ENCODE measurements around the gene SH3TC1.

SH3TC1 gene

GRCh38 chr4:8211251-8211650 lies 12.2 kb downstream of the SH3TC1 start:
- no peak for DNase-seq (ENCODE audit: low read depth, low spot score)
- ChIA-PET POLR2A (no interaction called here), CTCF (no interaction called here)
- no peak overlapping the region for H3K4me3 ChIP-seq (ENCODE audit: low read depth, low read length)
- TF ChIP-seq CTCF (IDR thresholded peaks at IDR 0.05; ENCODE audit: insufficient read depth, low read length, missing control alignments): no peak

GRCh38 chr4:8211737-8212581 lies 12.9 kb downstream of the SH3TC1 start:
- ChIA-PET CTCF (interaction anchor here (0.9 to 1.4 kb wide), 2 partner anchors 18 to 36 kb away, joined by 3 to 4 read pairs; no protein-coding TSS in a partner anchor), POLR2A (no interaction called here)
- TF ChIP-seq CTCF (IDR thresholded peaks at IDR 0.05; ENCODE audit: insufficient read depth, low read length, missing control alignments): no peak
- H3K4me3 ChIP-seq (ENCODE audit: low read depth, low read length): no peak overlapping the region
- no peak for DNase-seq (ENCODE audit: low read depth, low spot score)

GRCh38 chr4:8212622-8213021 lies 13.5 kb downstream of the SH3TC1 start:
- POLR2A ChIA-PET: no interaction called here
- H3K4me3 ChIP-seq (ENCODE audit: low read depth, low read length): no peak overlapping the region
- no peak for DNase-seq (ENCODE audit: low read depth, low spot score)
- TF ChIP-seq CTCF (IDR thresholded peaks at IDR 0.05; ENCODE audit: insufficient read depth, low read length, missing control alignments): no peak
- CTCF ChIA-PET: interaction anchor here (0.9 to 1.4 kb wide), 2 partner anchors 19 to 36 kb away, joined by 3 to 4 read pairs; no protein-coding TSS in a partner anchor

GRCh38 chr4:8213121-8213520 lies 14.0 kb downstream of the SH3TC1 start:
- POLR2A ChIA-PET: no interaction called here
- DNase-seq (ENCODE audit: low read depth, low spot score): no peak
- H3K4me3 ChIP-seq (ENCODE audit: low read depth, low read length): no peak overlapping the region
- CTCF ChIA-PET: interaction anchor here (1.4 kb wide), 1 partner anchor 19 kb away, joined by 3 read pairs; no protein-coding TSS in a partner anchor
- no peak for TF ChIP-seq CTCF (IDR thresholded peaks at IDR 0.05; ENCODE audit: insufficient read depth, low read length, missing control alignments)

GRCh38 chr4:8214136-8214535 lies 15.0 kb downstream of the SH3TC1 start:
- no peak for TF ChIP-seq CTCF (IDR thresholded peaks at IDR 0.05; ENCODE audit: insufficient read depth, low read length, missing control alignments)
- no peak for DNase-seq (ENCODE audit: low read depth, low spot score)
- POLR2A ChIA-PET: no interaction called here
- CTCF ChIA-PET: interaction anchor here (1.1 to 1.4 kb wide), 2 partner anchors 12 to 188 kb away, joined by 3 to 4 read pairs; no protein-coding TSS in a partner anchor
- no peak overlapping the region for H3K4me3 ChIP-seq (ENCODE audit: low read depth, low read length)

- peak; percentile 45 for DNase-seq (ENCODE audit: low read depth, low spot score)
- TF ChIP-seq CTCF (IDR thresholded peaks at IDR 0.05; ENCODE audit: insufficient read depth, low read length, missing control alignments): no peak
- CTCF ChIA-PET: interaction anchor here (1.0 to 2.1 kb wide), 4 partner anchors 11 to 187 kb away, joined by 3 to 10 read pairs (median 4); no protein-coding TSS in a partner anchor
- POLR2A ChIA-PET: no interaction called here
- no peak overlapping the region for H3K4me3 ChIP-seq (ENCODE audit: low read depth, low read length)
These were observed 15.9 kb downstream of the SH3TC1 start for GRCh38 chr4:8215001-8215427.
